NCI-H82 (cell line): ENCODE data around the gene MALRD1.

Experiments
- DNase-seq: peaks from one replicate; lab custom pipeline; 2025; lab: John Stamatoyannopoulos, UW

MALRD1 gene

DNA sequence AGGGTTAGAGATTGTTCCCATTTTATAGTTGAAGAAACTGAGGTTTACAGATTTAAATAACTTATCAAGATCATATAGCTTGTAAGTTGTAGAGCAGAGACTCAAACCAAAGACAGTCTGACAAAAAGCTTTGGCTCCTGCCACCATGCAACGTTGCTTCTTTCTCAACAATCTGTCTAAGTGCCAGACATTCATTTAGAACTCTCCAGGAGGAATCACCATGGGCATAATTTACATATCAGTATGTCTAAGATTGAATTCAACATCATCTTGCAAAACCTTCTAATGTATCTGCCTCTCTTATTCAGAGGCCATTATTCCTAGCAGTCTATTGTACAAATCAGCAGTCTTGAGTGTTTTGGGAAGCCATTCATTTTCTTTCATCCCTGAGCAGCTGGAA lies 604.1 kb downstream of the MALRD1 start:
- no peak for DNase-seq

DNA sequence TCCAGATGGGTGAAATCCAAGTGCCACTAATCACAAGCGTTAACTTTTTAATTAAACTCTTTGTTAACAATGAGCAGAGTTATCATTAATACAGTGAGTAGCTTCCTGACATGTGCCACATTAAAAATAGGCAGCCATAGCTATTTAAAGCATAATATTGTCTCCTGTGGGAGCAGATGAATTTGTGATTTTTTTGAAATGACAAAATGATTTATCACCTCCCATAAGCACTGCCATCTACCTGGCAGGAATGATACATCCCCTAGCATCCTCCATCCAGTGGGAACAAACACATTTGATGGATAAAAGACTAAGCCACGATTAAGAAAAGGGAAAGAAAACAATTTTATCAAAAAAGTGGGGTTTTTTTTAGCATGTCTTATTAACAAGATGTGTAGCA lies 605.3 kb downstream of the MALRD1 start:
- DNase-seq: no peak

DNA sequence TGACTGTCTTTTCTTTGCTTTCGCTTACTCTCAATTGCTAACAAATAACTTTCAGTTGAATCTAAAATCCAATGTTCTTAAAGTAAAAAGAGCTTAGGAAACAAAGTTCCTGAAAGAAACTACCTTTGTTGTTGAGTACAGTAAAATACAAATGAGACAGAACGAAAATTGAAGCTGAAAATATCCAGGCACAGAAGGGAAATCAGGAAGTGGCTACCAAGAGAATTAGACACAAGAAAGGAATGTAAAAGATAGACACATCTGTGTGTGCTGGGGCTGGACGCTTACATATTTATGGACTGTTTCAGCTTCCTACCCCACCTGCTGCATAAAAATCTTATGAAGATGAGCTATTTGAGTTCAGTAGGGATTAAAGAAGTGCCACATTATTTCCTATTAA lies 606.0 kb downstream of the MALRD1 start:
- no peak for DNase-seq

DNA sequence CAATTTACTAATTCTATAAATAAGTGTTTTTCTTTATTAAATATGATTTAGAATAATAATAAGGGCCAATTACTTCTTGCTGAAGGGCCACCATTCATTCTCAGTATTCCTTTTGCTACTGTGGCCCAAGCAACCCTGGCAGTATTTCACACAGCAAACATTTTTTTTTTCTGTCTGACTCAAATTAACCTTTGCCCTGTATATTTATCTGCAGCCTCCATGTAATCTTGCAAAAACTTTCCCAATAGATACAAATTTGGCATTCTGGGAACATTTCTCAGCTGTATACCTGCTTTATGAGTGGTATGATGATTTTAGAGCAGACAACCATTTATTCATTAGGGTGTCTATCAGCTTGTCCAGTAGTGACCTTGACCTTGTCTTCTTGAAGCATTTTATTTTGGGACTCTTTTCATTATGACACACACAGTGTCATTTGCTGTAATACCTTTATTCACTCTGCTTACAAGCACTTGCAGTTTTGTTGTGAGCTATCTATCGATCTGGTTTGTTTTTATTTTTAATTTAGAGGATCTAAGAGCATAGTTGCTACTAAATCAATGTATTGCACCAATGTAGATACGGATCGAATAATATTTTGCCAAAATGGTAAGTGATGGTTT lies 607.9 kb downstream of the MALRD1 start:
- no peak for DNase-seq

DNA sequence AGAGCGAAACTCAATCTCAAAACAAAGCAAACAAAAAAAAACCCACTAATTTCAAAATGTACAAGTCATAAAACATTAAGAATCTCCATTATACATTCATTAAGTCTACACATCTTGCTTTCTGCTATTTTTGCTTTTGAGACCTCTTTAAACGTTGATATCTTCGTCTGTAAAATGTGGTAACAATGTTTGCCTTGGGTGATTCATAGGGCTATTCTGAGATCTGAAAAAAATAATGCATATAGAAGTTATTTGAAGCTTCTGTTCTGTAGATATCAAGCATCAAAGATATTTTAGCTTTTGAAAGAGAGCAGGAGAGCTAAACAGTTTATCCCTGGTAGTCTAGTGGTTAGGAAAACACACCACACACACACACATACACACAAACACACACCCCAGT lies 609.5 kb downstream of the MALRD1 start:
- DNase-seq: no peak

DNA sequence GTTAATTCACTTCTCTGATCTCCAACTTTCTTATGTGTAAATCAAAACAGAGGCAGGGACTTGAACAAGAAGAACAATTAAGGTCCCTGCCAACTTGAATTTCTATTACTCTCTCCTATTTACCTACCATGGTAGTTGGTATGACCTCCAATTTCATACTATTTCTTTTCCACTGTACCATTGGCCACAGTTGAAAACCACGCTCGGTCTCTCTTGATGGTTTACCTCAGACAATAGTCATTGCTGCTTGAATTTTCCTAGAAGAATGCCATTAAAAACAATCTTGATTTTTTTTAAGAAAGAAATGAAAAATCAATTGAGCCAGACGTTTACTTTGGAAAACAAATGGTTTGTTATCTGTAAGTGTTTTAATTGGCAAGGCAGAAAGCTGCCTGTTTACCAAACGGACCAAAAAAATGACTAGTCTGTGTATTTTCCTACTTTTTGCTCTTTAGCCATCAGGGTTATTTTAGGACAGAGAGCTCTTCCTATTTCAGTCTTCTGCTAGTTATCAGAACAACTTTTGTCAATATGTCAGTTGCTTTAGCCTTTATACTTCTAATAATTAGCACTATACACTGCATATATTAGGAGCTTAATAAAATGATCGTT lies 610.1 kb downstream of the MALRD1 start:
- DNase-seq: no peak

DNA sequence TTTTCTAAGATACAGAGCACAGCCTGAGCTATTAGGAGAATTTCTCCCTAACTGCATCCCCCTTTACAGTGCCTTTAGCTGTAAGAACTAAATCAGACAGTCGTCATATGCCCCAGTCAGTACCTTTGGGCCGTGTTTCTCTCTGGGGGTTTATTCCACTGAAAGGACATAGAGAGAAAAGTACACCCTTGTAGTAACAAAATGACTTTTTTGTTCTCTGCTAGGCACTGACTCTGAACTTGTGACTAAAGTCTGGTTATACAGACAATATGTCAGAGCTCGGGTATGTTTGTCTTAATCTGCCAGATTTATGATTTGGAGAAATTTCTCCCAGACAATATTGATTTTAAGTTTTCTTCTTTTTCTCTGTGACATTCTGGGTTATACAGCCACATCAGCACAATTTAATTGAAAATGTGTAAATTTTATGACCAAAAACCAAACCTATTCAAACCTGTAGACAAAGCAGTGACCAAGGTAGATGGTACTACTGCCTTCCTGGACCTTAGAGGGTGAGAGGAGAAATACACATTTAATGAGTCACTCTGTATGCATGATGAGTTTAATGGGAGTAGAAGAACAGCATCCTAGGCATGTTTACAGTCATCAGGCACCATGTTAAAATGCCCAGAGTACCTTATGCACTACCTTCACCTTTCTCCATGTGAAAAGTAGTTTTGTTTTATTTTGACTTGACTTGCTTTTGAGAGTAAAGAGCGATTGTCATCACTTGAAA lies 611.5 kb downstream of the MALRD1 start:
- DNase-seq: no peak

DNA sequence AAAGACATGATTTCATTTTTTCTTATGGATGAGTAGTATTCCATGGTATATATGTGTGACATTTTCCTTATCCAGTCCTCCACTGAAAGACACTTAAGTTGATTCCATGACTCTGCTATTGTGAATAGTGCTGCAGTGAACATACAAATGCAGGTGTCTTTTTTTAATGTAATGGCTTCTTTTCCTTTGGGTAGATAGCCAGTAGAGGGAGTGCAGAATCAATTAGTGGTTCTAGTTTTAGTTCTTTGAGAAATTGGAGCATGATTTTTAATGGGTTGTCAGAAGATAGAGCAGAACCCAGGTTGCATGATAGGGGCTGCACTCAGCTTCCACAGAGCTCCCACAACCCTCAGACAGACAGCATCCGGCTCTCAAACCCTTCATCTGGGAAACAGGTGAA lies 614.7 kb downstream of the MALRD1 start:
- DNase-seq: no peak

DNA sequence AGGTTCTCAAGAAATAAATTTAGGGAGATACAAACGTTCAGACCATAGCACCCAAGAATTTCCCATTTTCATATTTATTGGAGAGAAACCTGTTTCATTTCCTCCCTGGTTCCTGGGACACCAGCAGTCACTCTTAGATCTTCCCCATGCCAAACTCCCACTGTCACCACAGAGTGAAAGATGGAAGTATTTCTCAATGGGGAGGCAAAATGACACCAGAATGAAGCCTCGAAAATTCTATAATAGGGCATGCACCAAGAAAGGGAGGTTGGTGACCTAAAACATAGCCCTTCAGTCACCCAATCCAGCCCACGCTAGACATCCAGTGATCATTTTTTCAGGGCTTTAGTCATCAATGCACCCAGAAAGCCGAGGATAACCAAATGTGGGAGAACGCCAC lies 619.5 kb downstream of the MALRD1 start:
- no peak for DNase-seq

DNA sequence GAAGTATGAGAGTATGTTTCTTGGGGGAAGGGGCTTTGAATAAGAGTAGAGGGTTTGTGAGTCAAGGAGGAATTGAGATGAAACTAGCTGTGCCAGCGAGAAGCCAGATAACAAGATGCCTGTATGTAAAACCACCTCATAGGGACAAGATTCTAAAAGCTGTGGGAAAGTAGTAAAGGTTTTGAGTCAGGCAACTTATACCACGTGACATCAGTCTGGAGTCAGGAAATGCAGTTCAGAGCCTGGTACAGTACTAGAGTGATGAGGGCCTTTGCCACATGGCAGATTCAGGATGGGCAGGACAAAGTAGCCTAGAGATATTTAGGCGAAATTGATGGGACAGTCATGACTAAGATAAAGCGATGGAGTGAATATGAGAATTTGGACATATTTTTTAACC lies 627.5 kb downstream of the MALRD1 start:
- no peak for DNase-seq

DNA sequence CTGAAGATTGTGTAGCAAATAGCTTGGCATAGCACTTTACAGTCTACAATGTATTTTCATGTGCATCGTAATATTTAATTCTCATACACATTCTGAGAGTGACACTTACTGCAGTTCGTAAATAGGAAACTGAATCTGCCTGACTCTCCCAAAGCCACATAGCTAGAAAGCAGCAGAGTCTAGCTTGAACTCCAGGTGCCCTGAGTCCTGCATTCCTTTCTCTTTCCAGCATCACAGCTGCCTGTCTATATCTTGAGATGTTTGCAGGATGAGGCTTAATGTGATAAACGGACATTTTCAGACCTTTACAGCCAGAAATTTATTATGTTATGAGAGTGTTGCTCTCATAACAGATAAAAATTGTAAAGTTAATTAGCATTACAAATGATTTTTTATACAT lies 634.8 kb downstream of the MALRD1 start:
- no peak for DNase-seq

DNA sequence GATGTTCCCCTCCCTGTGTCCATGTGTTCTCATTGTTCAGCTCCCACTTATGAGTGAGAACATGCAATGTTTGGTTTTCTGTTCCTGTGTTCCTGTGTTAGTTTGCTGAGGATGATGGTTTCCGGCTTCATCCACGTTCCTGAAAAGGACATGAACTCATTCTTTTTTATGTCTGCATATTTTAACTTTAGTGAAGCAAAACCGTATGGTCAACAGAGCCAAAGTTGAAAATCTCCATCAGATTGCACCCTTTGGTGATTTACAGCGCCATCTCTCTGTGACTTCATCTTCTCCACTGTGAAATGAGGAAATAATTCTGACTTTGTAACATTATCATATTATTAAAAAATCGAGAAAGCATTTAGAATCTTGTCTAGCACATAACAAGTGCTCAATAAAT lies 635.4 kb downstream of the MALRD1 start:
- no peak for DNase-seq

DNA sequence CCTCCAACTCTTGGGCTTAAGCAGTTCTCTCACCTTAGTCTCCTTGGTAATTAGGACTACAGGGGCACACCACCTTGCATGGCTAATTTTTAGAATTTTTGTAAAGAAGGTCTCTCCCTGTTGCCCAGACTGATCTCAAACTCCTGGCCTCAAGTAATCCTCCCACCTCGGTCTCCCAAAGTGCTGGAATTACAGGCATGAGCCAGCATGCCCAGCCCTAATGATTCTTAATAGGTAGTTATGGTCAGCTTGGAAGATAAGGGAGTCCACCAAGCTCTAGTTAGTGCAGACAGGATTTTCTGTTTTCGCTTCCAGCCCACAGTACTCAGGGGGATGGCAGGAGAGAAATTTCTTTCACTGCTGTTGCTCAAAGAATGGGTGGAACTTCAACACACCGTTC lies 639.7 kb downstream of the MALRD1 start:
- no peak for DNase-seq

DNA sequence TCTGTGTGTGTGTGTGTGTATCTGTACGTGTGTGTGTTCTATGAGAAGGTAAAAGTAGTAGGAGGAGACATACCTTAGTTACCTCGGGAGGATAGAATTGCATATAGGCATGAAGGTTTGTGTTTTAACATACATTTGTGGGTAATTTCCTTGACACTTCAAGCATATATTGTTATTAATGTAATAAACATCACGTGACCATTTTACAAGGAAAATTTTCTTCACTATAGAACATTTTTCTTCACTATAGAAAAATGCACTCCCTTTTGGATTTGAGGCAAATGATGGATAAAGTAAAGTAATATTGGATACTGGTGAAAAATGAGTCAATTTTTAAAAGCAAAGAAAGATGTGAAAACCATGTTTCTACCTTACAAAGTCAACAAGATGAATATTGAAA lies 640.6 kb downstream of the MALRD1 start:
- DNase-seq: no peak

DNA sequence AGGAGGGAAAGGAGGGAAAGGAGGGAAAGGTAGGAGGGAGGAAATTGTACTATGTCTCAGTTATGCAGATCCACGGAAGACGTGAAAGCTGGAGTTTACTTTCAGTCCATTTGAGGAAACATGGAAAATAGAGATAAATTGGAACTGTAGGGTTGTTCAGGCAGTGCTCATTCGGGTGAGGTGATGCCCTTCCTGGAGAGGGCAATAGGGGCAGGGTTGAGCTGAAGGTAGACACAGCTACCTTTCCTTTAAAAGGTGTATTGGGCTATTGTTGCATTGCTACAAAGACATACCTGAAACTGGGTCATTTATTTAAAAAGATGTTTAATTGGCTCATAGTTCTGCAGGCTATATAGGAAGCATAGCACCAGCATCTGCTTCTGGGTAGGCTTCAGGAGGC lies 650.7 kb downstream of the MALRD1 start:
- no peak for DNase-seq

DNA sequence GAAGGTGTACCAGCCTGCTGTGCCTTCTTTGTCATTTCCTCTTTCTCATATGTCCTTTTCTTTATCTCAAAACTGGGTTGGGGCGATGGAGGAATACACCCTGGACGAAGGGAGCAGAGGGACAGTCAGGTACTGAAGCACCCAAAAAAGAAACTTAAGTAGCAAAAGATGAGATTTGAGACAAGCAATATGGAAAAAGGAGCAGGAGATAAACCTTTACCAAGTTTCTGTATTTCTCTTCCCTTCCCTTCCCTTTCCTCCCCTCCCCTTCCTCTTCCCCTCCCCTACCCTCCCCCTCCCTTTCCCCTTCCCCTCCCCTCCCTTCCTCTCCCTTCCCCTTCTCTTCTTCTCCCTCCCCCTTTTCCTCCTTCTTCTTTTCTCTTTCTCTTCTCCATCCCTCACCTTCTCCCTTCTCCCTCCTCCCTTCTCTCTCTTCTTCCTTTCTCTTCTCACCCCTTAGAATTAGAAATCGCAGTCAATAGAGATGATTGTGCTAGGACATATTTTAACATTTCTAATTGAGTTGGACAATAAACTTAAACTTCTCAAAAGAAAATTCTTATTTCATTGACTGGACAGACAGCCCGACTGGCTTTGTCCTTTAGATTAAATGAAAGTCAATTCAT lies 652.9 kb downstream of the MALRD1 start:
- DNase-seq: no peak

DNA sequence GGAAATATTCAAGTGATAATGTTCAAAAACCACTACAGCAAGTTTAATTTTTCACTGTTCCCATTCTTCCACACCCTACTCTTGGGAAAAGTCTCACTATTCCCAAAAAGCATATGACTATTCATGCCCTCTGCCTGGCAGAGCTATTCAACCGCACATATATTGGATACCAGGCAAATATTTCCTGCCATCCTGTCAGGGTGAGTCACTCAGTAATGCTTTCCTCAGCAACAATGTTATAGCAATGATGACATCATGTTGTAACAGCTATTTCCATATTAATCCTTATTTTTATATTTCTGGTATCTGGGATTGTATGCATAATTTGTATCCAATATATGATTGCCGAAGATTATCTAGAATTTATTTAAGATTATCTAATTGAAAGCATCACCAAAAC lies 653.6 kb downstream of the MALRD1 start:
- no peak for DNase-seq

DNA sequence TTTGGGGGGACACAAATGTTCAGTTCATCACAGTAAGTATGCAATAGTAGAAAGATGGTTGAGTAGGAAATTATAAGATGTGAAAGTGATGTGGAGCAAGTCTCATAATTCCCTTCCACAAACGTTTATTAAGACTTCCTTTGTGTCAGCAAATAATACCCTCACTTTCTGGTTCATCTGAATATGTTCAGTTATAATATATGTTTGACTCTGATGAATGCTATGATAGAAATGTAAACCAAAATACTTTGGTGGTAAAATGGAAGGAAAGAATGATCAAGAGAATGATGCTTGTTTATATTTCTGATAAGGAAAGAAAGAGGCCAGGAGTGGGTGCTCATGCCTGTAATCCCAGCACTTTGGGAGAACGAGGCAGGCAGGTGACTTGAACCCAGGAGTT lies 655.9 kb downstream of the MALRD1 start:
- no peak for DNase-seq

DNA sequence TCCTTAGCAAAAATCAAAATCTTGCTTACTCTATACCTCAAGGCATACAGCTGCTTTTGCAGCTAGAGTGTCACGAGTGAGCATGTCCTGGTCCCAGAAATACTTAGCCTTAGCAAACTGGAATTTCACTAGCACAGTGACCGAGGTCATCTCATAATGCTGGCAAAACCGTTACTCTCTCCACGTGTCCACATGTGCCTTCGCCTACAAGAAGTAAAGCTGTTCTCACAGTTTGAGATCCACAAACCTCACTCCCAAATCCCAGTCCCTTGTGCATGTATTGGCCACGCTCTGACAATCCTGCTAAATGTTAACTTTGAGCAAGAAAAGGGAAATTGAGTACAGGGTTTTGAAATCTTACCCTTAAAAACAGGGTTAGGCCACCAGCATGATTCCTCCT lies 656.6 kb downstream of the MALRD1 start:
- DNase-seq: no peak

DNA sequence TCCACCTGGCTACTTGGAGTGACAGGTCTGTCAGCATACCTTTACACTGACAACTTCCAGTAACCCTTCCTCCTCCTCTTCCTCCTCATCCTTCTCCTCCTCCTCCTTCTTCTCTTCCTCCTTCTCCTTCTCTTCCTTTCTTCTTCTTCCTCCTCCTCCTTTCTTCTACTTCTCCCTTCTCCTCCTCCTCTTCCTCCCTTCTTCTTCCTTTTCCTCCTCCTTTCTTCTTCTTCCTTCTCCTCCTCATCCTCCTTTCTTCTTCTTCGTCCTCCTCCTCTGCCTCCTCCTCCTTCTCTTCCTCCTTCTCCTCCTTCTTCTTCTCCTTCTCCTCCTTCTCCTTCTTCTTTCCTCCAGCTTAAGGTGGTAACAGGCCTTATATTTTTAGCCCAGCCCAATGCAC lies 658.3 kb downstream of the MALRD1 start:
- DNase-seq: no peak

DNA sequence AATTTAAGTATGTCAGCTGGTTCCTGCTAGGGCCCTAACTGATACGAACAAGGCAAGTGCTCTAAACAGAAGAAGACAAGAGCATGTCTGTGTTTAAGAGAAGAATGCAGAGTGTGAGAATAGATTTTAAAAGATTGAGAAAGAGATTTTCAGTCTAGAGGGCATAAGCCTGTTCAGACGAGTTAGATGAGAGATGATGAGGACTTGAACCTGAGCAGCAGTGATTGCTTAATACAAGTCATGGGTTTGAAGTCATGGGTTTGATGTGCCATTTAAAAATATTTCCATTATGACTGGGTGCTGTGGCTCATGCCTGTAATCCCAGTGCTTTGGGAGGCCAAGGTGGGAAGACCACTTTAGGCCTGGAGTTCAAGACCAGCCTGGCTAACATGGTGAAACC lies 658.8 kb downstream of the MALRD1 start:
- DNase-seq: no peak

DNA sequence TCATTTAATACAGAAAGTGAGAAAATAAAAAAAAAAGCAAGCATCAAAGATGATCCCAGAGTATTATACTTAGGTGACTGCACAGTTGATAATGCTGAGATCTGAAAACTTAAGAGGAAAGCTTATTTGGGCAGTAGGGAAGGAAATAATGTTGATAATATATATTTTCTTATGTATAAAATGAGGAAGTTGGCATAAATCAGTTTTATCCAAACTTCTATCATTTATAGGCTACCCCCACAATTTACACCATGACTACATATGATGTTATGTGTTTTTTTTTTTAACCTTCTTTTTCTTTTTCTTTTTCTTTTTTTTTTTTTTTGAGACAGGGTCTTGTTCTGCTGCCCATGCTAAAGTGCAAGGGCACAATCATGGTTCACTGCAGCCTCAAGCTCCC lies 659.4 kb downstream of the MALRD1 start:
- DNase-seq: no peak

DNA sequence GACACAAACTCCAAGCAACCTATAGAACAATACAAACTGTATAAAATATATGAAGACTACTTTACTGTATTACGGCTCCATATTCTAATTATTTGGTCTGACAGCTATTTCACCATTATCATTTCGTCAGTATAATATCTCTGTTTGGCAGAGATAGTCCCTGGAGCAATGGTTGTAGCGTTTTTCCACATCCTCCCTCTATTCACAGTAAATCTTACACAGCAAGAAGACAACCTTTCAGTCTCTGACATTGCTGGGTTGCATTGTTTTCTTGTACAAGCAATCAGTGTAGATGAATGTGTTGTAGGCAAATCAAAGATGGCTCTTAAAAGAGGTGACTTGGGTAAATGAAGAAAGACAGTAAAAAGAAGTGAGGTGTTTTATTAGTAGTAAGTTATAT lies 662.0 kb downstream of the MALRD1 start:
- DNase-seq: no peak
